ENCODE measurements around the gene MAPK8IP3.

DNA sequence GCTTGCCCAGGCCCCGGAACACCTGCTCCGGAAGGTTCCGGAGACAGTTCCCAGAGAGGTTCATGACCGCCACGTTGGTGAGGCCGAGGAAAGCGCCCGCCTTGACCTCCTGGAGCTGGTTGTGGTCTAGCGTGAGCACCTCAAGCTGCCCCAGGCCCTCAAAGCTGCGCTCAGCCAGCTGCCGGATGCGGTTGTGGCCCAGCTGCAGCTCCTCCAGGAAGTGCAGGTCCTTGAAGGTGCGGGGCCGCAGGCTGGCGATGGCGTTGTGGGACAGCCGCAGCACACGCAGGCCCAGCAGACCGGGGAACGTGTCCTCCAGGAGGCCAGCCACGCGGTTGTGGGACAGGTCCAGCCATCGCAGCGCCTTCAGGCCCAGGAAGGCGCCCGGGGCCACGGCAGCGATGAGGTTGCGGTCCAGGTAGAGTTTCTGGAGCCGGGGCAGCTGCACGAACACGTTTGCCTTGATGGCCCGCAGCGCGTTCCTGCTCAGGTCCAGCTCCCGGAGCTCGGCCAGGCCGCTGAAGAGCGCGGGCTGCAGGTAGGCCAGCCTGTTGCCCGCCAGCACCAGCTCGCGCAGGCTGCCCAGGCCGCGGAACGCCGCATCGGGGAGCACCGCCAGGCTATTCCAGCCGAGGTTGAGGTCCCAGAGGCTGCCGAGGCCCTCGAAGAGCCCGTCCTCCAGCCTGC, 85.4 kb downstream of the MAPK8IP3 start:
- TF ChIP-seq, protein P1, sequence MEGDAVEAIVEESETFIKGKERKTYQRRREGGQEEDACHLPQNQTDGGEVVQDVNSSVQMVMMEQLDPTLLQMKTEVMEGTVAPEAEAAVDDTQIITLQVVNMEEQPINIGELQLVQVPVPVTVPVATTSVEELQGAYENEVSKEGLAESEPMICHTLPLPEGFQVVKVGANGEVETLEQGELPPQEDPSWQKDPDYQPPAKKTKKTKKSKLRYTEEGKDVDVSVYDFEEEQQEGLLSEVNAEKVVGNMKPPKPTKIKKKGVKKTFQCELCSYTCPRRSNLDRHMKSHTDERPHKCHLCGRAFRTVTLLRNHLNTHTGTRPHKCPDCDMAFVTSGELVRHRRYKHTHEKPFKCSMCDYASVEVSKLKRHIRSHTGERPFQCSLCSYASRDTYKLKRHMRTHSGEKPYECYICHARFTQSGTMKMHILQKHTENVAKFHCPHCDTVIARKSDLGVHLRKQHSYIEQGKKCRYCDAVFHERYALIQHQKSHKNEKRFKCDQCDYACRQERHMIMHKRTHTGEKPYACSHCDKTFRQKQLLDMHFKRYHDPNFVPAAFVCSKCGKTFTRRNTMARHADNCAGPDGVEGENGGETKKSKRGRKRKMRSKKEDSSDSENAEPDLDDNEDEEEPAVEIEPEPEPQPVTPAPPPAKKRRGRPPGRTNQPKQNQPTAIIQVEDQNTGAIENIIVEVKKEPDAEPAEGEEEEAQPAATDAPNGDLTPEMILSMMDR (conservative IDR thresholded peaks at IDR 0.05; ENCODE audit: low read length) = no peak
- TF ChIP-seq EZH2phosphoT487 (IDR thresholded peaks at IDR 0.05; ENCODE audit: borderline replicate concordance) = no peak

All from Loucy (cell line).